CD4-positive, CD25-positive, alpha-beta regulatory T cell (primary cell): ENCODE measurements around the gene IL17RA. TPM values are rescaled to one million over a fixed set of nuclear protein-coding genes. Genes with fewer than 3 reads are reported as not detected.

Source experiments
- ATAC-seq, 2 donors: fragments of 150-1000 bp; cut with Tn5 transposase; one replicate each; pipeline ENCODE4 v1.10.0; 2021; ENCODE audit warnings: low read depth in 2 of 2, moderate number of reproducible peaks in 2 of 2, moderate library complexity in 1 of 2
- DNase-seq, 3 donors: peaks; one replicate each; pipeline versions ENCODE4 v3.0.0 to v3.0.0-alpha.2; 2012 to 2022; ENCODE audit warnings: mixed read lengths in 1 of 3
- H3K27ac ChIP-seq: one replicate; pipeline ENCODE4 v1.7.0; 2013; ENCODE audit warnings: mild to moderate bottlenecking, low read length; ENCODE audit not compliant: insufficient read depth, poor library complexity, severe bottlenecking
- H3K27me3 ChIP-seq: one replicate; pipeline ENCODE4 v1.7.0; 2013; ENCODE audit warnings: low read length; ENCODE audit not compliant: control insufficient read depth, insufficient read depth
- H3K36me3 ChIP-seq: one replicate; pipeline ENCODE4 v1.7.0; 2013; ENCODE audit warnings: mild to moderate bottlenecking, low read length, moderate library complexity; ENCODE audit not compliant: control insufficient read depth, insufficient read depth
- H3K4me1 ChIP-seq: 2 replicates; pipeline ENCODE4 v1.7.0; 2013; ENCODE audit warnings: mild to moderate bottlenecking, low read length; ENCODE audit not compliant: insufficient read depth, control insufficient read depth, poor library complexity, severe bottlenecking
- H3K4me3 ChIP-seq: one replicate; pipeline ENCODE4 v1.7.0; 2013; ENCODE audit warnings: low read depth, mild to moderate bottlenecking, low read length, moderate library complexity
- H3K9me3 ChIP-seq, 2 experiments: 1 replicate in 1 of 2; 2 replicates in 1 of 2; pipeline ENCODE4 v1.7.0; 2013; ENCODE audit warnings: low read length in 2 of 2, mild to moderate bottlenecking in 1 of 2, moderate library complexity in 1 of 2; ENCODE audit not compliant: control insufficient read depth in 2 of 2
- H3K27ac Mint-ChIP-seq, 3 donors: one replicate each; pipeline ENCODE4 v1.8.0; 2020 to 2022; ENCODE audit warnings: mild to moderate bottlenecking in 3 of 3, mixed read lengths in 3 of 3, moderate library complexity in 2 of 3
- H3K27me3 Mint-ChIP-seq: one replicate; pipeline ENCODE4 v1.8.0; 2022; ENCODE audit warnings: mild to moderate bottlenecking, mixed read lengths
- H3K36me3 Mint-ChIP-seq: one replicate; pipeline ENCODE4 v1.8.0; 2020; ENCODE audit warnings: mixed read lengths
- H3K4me1 Mint-ChIP-seq, 4 donors: one replicate each; pipeline ENCODE4 v1.8.0; 2020 to 2022; ENCODE audit warnings: mixed read lengths in 4 of 4, mild to moderate bottlenecking in 1 of 4
- H3K4me3 Mint-ChIP-seq, 4 donors: one replicate each; pipeline ENCODE4 v1.8.0; 2020 to 2022; ENCODE audit warnings: mild to moderate bottlenecking in 4 of 4, mixed read lengths in 4 of 4, moderate library complexity in 3 of 4
- H3K9me3 Mint-ChIP-seq, 7 donors: one replicate each; pipeline ENCODE4 v1.8.0; 2020 to 2022; ENCODE audit warnings: mixed read lengths in 7 of 7, mild to moderate bottlenecking in 3 of 7, moderate library complexity in 2 of 7
- polyA plus RNA-seq, 4 donors: library from polyadenylated mRNA; unstranded; fragments of 300-500 nt; fragmentation: Illumina TruSeq; gene quantifications; one replicate each; pipeline ENCODE4 v1.2.3, GENCODE V29; 2021
- total RNA-seq: library from RNA; stranded (reverse); gene quantifications from one replicate; pipeline ENCODE4 v1.2.3, GENCODE V29; 2022

IL17RA gene
- total and polyA plus RNA-seq, 5 donors from 2014 or later = 21.7 to 48.2 (median 27.5) TPM

DNA sequence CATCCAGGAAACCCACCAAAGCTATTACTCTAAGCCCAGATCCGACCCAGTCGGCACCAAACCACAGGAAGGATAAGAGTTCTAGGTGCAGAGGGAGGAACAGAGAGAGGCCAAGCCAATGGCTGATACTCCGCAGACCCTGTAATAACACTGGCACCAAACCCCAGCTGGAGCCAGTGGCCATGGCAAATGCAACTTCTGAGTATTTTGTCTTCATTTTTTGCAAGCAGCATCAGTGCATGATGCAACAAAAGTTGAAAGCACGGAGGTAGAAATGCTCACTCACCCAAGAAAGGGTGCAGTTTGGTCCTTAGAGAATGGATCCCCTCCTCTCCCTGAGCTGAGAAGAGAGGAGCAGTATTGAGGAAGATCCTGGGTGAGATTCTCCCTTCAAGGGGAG lies 33.5 kb downstream of the IL17RA start:
- Histone ChIP-seq H3K4me1 (peaks cover 54% of the 10 kb centered on the region), H3K27ac (no peak overlapping the region), H3K4me3 (peak overlapping the region; percentile 58), H3K9me3 (no peaks in the 10 kb centered on the region), H3K36me3 (no peaks in the 10 kb centered on the region), H3K27me3 (peaks cover 8% of the 10 kb centered on the region)
- Mint-ChIP-seq H3K4me3 (peak overlapping the region; percentile 73 to 90 (median 81)), H3K4me1 (peaks cover 20 to 63% (median 39%) of the 10 kb centered on the region in 4 donors), H3K27ac (peak overlapping the region; percentile 76 to 84 (median 77)), H3K27me3 (peaks cover 32% of the 10 kb centered on the region), H3K36me3 (no peaks in the 10 kb centered on the region), H3K9me3 (no peaks in the 10 kb centered on the region)
- no peak for DNase-seq
- no peak for ATAC-seq

GRCh38 chr22:17119481-17120202 lies 34.8 kb downstream of the IL17RA start:
- peak overlapping the region in 1 of 3 donors; percentile 56 for H3K27ac Mint-ChIP-seq
- no peaks in the 10 kb centered on the region for H3K9me3 ChIP-seq
- H3K4me1 Mint-ChIP-seq = peaks cover 20 to 55% (median 38%) of the 10 kb centered on the region in 4 donors
- H3K36me3 ChIP-seq = no peaks in the 10 kb centered on the region
- H3K36me3 Mint-ChIP-seq = no peaks in the 10 kb centered on the region
- DNase-seq (no peak), ATAC-seq (no peak)
- H3K4me1 ChIP-seq = peaks cover 54% of the 10 kb centered on the region
- no peaks in the 10 kb centered on the region for H3K9me3 Mint-ChIP-seq
- H3K4me3 ChIP-seq = no peak overlapping the region
- H3K27me3 Mint-ChIP-seq = peaks cover 40% of the 10 kb centered on the region
- peaks cover 8% of the 10 kb centered on the region for H3K27me3 ChIP-seq
- no peak overlapping the region for H3K27ac ChIP-seq
- peak overlapping the region in 1 of 4 donors; percentile 77 for H3K4me3 Mint-ChIP-seq

- peaks cover 8% of the 10 kb centered on the region for H3K27me3 ChIP-seq
- DNase-seq (peak in 2 of 3 donors; percentile 33 to 47), ATAC-seq (peak; percentile 30 to 43)
- H3K4me3 ChIP-seq = no peak overlapping the region
- no peaks in the 10 kb centered on the region for H3K36me3 ChIP-seq
- no peak overlapping the region for H3K27ac ChIP-seq
- H3K4me1 ChIP-seq = peaks cover 54% of the 10 kb centered on the region
- no peak overlapping the region for H3K4me3 Mint-ChIP-seq
- H3K27me3 Mint-ChIP-seq = peaks cover 45% of the 10 kb centered on the region
- H3K4me1 Mint-ChIP-seq = peaks cover 20 to 50% (median 35%) of the 10 kb centered on the region in 4 donors
- H3K36me3 Mint-ChIP-seq = no peaks in the 10 kb centered on the region
- no peaks in the 10 kb centered on the region for H3K9me3 Mint-ChIP-seq
- H3K27ac Mint-ChIP-seq = no peak overlapping the region
- H3K9me3 ChIP-seq = no peaks in the 10 kb centered on the region
Observed at GRCh38 chr22:17120281-17120680, 35.5 kb downstream of the IL17RA start.

GRCh38 chr22:17120711-17121232 lies 36.0 kb downstream of the IL17RA start:
- no peak overlapping the region for H3K27ac Mint-ChIP-seq
- Histone ChIP-seq H3K27ac (no peak overlapping the region), H3K27me3 (peaks cover 8% of the 10 kb centered on the region), H3K9me3 (no peaks in the 10 kb centered on the region), H3K4me1 (peaks cover 52% of the 10 kb centered on the region), H3K4me3 (no peak overlapping the region), H3K36me3 (no peaks in the 10 kb centered on the region)
- H3K9me3 Mint-ChIP-seq = no peaks in the 10 kb centered on the region
- no peak overlapping the region for H3K4me3 Mint-ChIP-seq
- H3K27me3 Mint-ChIP-seq = peaks cover 45% of the 10 kb centered on the region
- DNase-seq (no peak), ATAC-seq (peak in 1 of 2 donors; percentile 10)
- no peaks in the 10 kb centered on the region for H3K36me3 Mint-ChIP-seq
- H3K4me1 Mint-ChIP-seq = peaks cover 19 to 45% (median 31%) of the 10 kb centered on the region in 4 donors

GRCh38 chr22:17121233-17122195 lies 36.7 kb downstream of the IL17RA start, which contains the start of gene TMEM121B:
TMEM121B (minus strand) TSS chr22:17121360; CDS start chr22:17121127, 233 bp downstream.
- no peak for DNase-seq
- Mint-ChIP-seq H3K4me1 (peaks cover 14 to 38% (median 24%) of the 10 kb centered on the region in 4 donors), H3K4me3 (peak within 1 kb of the TSS; percentile 56 to 73 (median 60)), H3K27ac (no peak within 1 kb of the TSS), H3K36me3 (no peaks in the 10 kb centered on the region), H3K27me3 (peaks cover 41% of the 10 kb centered on the region), H3K9me3 (no peaks in the 10 kb centered on the region)
- no peak for ATAC-seq
- Histone ChIP-seq H3K9me3 (no peaks in the 10 kb centered on the region), H3K4me1 (peaks cover 46% of the 10 kb centered on the region), H3K36me3 (no peaks in the 10 kb centered on the region), H3K27ac (no peak within 1 kb of the TSS), H3K4me3 (no peak within 1 kb of the TSS), H3K27me3 (peaks cover 8% of the 10 kb centered on the region)

GRCh38 chr22:17130199-17130598 lies 45.4 kb downstream of the IL17RA start:
- Histone ChIP-seq H3K27ac (no peak overlapping the region), H3K36me3 (no peaks in the 10 kb centered on the region), H3K4me3 (no peak overlapping the region), H3K9me3 (no peaks in the 10 kb centered on the region), H3K27me3 (no peaks in the 10 kb centered on the region), H3K4me1 (no peaks in the 10 kb centered on the region)
- Mint-ChIP-seq H3K9me3 (peaks cover 0 to 4% (median 0%) of the 10 kb centered on the region in 7 donors), H3K4me3 (no peak overlapping the region), H3K27me3 (peaks cover 5% of the 10 kb centered on the region), H3K36me3 (peaks cover 6% of the 10 kb centered on the region), H3K4me1 (no peaks in the 10 kb centered on the region), H3K27ac (peak overlapping the region in 1 of 3 donors; percentile 71)
- ATAC-seq = no peak
- DNase-seq = no peak

- no peaks in the 10 kb centered on the region for H3K9me3 ChIP-seq
- peaks cover 0 to 4% (median 0%) of the 10 kb centered on the region in 7 donors for H3K9me3 Mint-ChIP-seq
- peaks cover 5% of the 10 kb centered on the region for H3K27me3 Mint-ChIP-seq
- no peak for ATAC-seq
- no peak overlapping the region for H3K4me3 Mint-ChIP-seq
- peaks cover 7% of the 10 kb centered on the region for H3K36me3 Mint-ChIP-seq
- H3K36me3 ChIP-seq = no peaks in the 10 kb centered on the region
- H3K4me1 Mint-ChIP-seq = no peaks in the 10 kb centered on the region
- H3K4me1 ChIP-seq = no peaks in the 10 kb centered on the region
- H3K27ac ChIP-seq = no peak overlapping the region
- H3K4me3 ChIP-seq = no peak overlapping the region
- DNase-seq = no peak
- H3K27ac Mint-ChIP-seq = no peak overlapping the region
- H3K27me3 ChIP-seq = no peaks in the 10 kb centered on the region
Observed at GRCh38 chr22:17131686-17132085, 46.9 kb downstream of the IL17RA start.
